PC-3 (cell line): ENCODE data around the gene SEPTIN1.

Experiments
- CTCF ChIP-seq: fragments of 300-600 bp; sonication (generic); conservative IDR thresholded peaks from 2 replicates; pipeline ENCODE4 v1.5.1; 2017; ENCODE audit warnings: antibody characterized with exemption, low read depth, mild to moderate bottlenecking, low read length
- EZH2 ChIP-seq: fragments of 300-600 bp; sonication (generic); IDR thresholded peaks from one replicate; pipeline ENCODE4 v1.6.1; 2017; ENCODE audit warnings: antibody characterized with exemption, mild to moderate bottlenecking, low read length; ENCODE audit not compliant: unreplicated experiment
- EZH2phosphoT487 ChIP-seq: fragments of 300-600 bp; sonication (generic); IDR thresholded peaks from 2 replicates; pipeline ENCODE4 v1.6.1; 2018; ENCODE audit warnings: mild to moderate bottlenecking, antibody characterized with exemption, low read length, borderline replicate concordance

GRCh38 chr16:30357085-30357714, 25.2 kb downstream of the SEPTIN1 start:
- TF ChIP-seq CTCF, result no peak
- no peak for TF ChIP-seq EZH2
- TF ChIP-seq EZH2phosphoT487, result no peak
